ENCODE results near the gene ZNF830. TPM values are rescaled to one million over a fixed set of nuclear protein-coding genes. Genes with fewer than 3 reads are reported as not detected.

Gene ZNF830
- total RNA-seq, 1 donor from 2014 or later = 8.6 TPM

GRCh38 chr17:34980353-34980680 is 19.0 kb downstream of the ZNF830 start, which contains the start of gene LIG3:
TSS of gene LIG3 (plus strand) at chr17:34980512. CDS start at chr17:34983006, 2,494 bp downstream.
- Histone ChIP-seq H3K79me2 (ENCODE audit: insufficient read depth, low read length) (peaks cover 42% of the 10 kb centered on the region), H3K9me3 (ENCODE audit: insufficient read depth, low read depth, low read length) (no peaks in the 10 kb centered on the region), H3K36me3 (ENCODE audit: insufficient read depth, low read length) (no peaks in the 10 kb centered on the region), H3K4me3 (ENCODE audit: insufficient read depth, low read depth, low read length) (peak within 1 kb of the TSS; percentile 84), H3K4me1 (ENCODE audit: insufficient read depth, low read length) (peaks cover 14% of the 10 kb centered on the region), H2AFZ (ENCODE audit: low read depth, low read length) (peak within 1 kb of the TSS; percentile 72), H3K4me2 (ENCODE audit: low read length) (peak within 1 kb of the TSS; percentile 89), H3K27me3 (ENCODE audit: insufficient read depth, low read length) (no peaks in the 10 kb centered on the region), H4K20me1 (ENCODE audit: insufficient read depth, low read length) (no peaks in the 10 kb centered on the region), H3K9ac (ENCODE audit: low read length) (peak within 1 kb of the TSS; percentile 100), H3K27ac (ENCODE audit: low read depth, low read length) (peak within 1 kb of the TSS; percentile 99)
- Mint-ChIP-seq H3K4me3 (ENCODE audit: unreplicated experiment) (peak within 1 kb of the TSS; percentile 96), H3K27me3 (ENCODE audit: low read depth, unreplicated experiment) (no peaks in the 10 kb centered on the region), H3K36me3 (ENCODE audit: low read depth, unreplicated experiment) (peaks cover under 1% of the 10 kb centered on the region), H3K9me3 (ENCODE audit: unreplicated experiment) (no peaks in the 10 kb centered on the region), H3K4me1 (ENCODE audit: low read depth, unreplicated experiment) (peaks cover 13% of the 10 kb centered on the region), H3K27ac (ENCODE audit: unreplicated experiment) (peak within 1 kb of the TSS; percentile 98)
- TF ChIP-seq CTCF (IDR thresholded peaks at IDR 0.05; ENCODE audit: insufficient read depth, low read depth, low read length) (no peak), EZH2 (IDR thresholded peaks at IDR 0.05; ENCODE audit: insufficient read depth, low read length) (no peak)
- DNase-seq (ENCODE audit: low read depth) (peak; percentile 84), FAIRE-seq (no peak)

- peak overlapping the region; percentile 96 for H3K4me3 Mint-ChIP-seq (ENCODE audit: unreplicated experiment)
- H3K36me3 ChIP-seq (ENCODE audit: insufficient read depth, low read length) = peaks cover 3% of the 10 kb centered on the region
- H3K27ac Mint-ChIP-seq (ENCODE audit: unreplicated experiment) = peak overlapping the region; percentile 94
- peaks cover 6% of the 10 kb centered on the region for H3K36me3 Mint-ChIP-seq (ENCODE audit: low read depth, unreplicated experiment)
- H3K9me3 Mint-ChIP-seq (ENCODE audit: unreplicated experiment) = no peaks in the 10 kb centered on the region
- peak; percentile 20 for FAIRE-seq
- no peaks in the 10 kb centered on the region for H3K27me3 Mint-ChIP-seq (ENCODE audit: low read depth, unreplicated experiment)
- peak; percentile 71 for DNase-seq (ENCODE audit: low read depth)
- peak overlapping the region; percentile 99 for H3K27ac ChIP-seq (ENCODE audit: low read depth, low read length)
- H3K9ac ChIP-seq (ENCODE audit: low read length) = peak overlapping the region; percentile 100
- H4K20me1 ChIP-seq (ENCODE audit: insufficient read depth, low read length) = no peaks in the 10 kb centered on the region
- peaks cover 14% of the 10 kb centered on the region for H3K4me1 ChIP-seq (ENCODE audit: insufficient read depth, low read length)
- peak overlapping the region; percentile 89 for H3K4me2 ChIP-seq (ENCODE audit: low read length)
- peaks cover 44% of the 10 kb centered on the region for H3K79me2 ChIP-seq (ENCODE audit: insufficient read depth, low read length)
- H3K9me3 ChIP-seq (ENCODE audit: insufficient read depth, low read depth, low read length) = no peaks in the 10 kb centered on the region
- H3K4me3 ChIP-seq (ENCODE audit: insufficient read depth, low read depth, low read length) = peak overlapping the region; percentile 84
- no peaks in the 10 kb centered on the region for H3K27me3 ChIP-seq (ENCODE audit: insufficient read depth, low read length)
- H3K4me1 Mint-ChIP-seq (ENCODE audit: low read depth, unreplicated experiment) = peaks cover 11% of the 10 kb centered on the region
- peak overlapping the region; percentile 72 for H2AFZ ChIP-seq (ENCODE audit: low read depth, low read length)
- TF ChIP-seq EZH2 (IDR thresholded peaks at IDR 0.05; ENCODE audit: insufficient read depth, low read length) (no peak), CTCF (IDR thresholded peaks at IDR 0.05; ENCODE audit: insufficient read depth, low read depth, low read length) (peak; percentile 29)
Measured at GRCh38 chr17:34980681-34981537, 19.6 kb downstream of the ZNF830 start.

Measured in astrocyte (in vitro differentiated cells and primary cell).